GM21360 (cell line): Measurements from ENCODE around the gene SYNJ2BP.

ENCODE experiments used
- ATAC-seq: cut with Tn5 transposase; IDR thresholded peaks from one replicate; pipeline ENCODE4 v1.9.1; 2021; ENCODE audit warnings: mild to moderate bottlenecking, moderate library complexity; ENCODE audit not compliant: unreplicated experiment

SYNJ2BP gene

GRCh38 chr14:70392676-70393075 lies 24.2 kb downstream of the SYNJ2BP start:
- no peak for ATAC-seq

GRCh38 chr14:70391493-70392391 lies 25.1 kb downstream of the SYNJ2BP start:
- no peak for ATAC-seq

DNA sequence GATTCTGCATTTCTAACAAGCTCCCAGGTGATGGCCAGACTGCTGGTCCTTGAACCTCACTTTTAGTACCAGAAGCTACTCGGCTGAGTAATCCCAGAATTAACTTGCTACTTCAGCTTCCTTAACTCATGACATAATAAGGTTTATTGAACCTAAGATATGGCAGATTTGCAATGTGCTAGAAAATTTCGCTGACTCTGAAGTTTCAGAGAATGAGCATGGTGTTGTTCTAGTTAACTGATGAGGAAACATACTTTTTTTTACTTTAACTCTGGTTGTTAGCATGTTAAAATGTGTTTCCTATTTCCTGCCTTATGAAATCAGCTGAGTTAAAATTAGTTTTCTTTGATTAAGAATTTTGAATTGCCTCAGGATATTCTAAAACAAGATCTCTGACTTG lies 34.4 kb downstream of the SYNJ2BP start:
- ATAC-seq, result no peak

- ATAC-seq, result no peak
Observed at GRCh38 chr14:70380824-70381223, 36.1 kb downstream of the SYNJ2BP start.

DNA sequence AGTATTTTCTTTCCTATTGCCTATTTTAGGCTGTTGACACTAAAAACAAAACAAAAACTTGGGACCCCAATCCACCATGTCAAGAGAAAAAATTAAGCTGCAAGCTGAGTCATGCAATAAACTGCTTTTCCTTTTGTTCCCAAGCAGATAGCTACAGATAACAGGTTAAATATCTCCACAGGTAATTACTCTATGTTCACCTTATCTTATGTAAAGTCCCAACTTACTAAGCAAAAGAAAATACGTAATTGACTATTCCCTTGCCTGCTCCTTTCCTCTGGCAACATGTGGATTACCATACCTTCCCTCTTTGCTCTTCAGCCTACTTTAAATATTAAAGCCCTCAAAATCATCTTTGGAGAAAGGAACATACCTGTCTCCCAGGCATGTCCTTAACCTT lies 38.2 kb downstream of the SYNJ2BP start:
- no peak for ATAC-seq
